Ascending aorta (tissue), 2 donors: ENCODE results near the gene LARGE1. TPM values are rescaled to one million over a fixed set of nuclear protein-coding genes. Genes with fewer than 3 reads are reported as not detected.
A peak's percentile ranks its signal among the peaks of the same experiment; 100 is the strongest.

Experiments used
- DNase-seq, 2 donors: peaks; one replicate each; pipeline ENCODE4 v3.0.0-alpha.2; 2019; ENCODE audit warnings: low spot score in 2 of 2
- H3K27ac ChIP-seq, 2 donors: fragments of 200-600 bp; sonication (generic); one replicate each; pipeline ENCODE4 v1.5.1; 2016 to 2017; ENCODE audit warnings: mild to moderate bottlenecking in 1 of 2
- H3K27me3 ChIP-seq: fragments of 200-600 bp; sonication (generic); one replicate; pipeline ENCODE4 v1.5.1; 2017
- H3K36me3 ChIP-seq, 2 donors: fragments of 200-600 bp; sonication (generic); one replicate each; pipeline ENCODE4 v1.5.1; 2016
- H3K4me1 ChIP-seq, 2 donors: fragments of 200-600 bp; sonication (generic); one replicate each; pipeline ENCODE4 v1.5.1; 2016 to 2017; ENCODE audit warnings: mild to moderate bottlenecking in 1 of 2
- H3K4me3 ChIP-seq, 2 donors: fragments of 200-600 bp; sonication (generic); one replicate each; pipeline ENCODE4 v1.5.1; 2016 to 2017; ENCODE audit warnings: mild to moderate bottlenecking in 1 of 2
- H3K9me3 ChIP-seq, 2 donors: fragments of 200-600 bp; sonication (generic); one replicate each; pipeline ENCODE4 v1.5.1; 2016
- intact Hi-C: fragments of 100-400 bp; cut with DNase I; formaldehyde crosslinking; loops from one replicate; pipeline ENCODE4 v1.15.1; 2023
- total RNA-seq: library from RNA; depleted of rRNA; stranded (reverse); fragments of >200 nt; gene quantifications from one replicate; pipeline ENCODE4 v1.1.0, GENCODE V29; 2016
- TF ChIP-seq, protein P1 (sequence below), 3 experiments: fragments of 200-600 bp in 2 of 3; fragments of 450-650 bp in 1 of 3; sonication (generic) in 2 of 3; IDR thresholded peaks; one replicate each; pipeline ENCODE4 v1.5.1; 2016 to 2019; ENCODE audit warnings: antibody characterized with exemption in 3 of 3, mild to moderate bottlenecking in 1 of 3, moderate library complexity in 1 of 3

The LARGE1 gene
- total RNA-seq, 1 donor from 2014 or later, result 40.6 TPM

DNA sequence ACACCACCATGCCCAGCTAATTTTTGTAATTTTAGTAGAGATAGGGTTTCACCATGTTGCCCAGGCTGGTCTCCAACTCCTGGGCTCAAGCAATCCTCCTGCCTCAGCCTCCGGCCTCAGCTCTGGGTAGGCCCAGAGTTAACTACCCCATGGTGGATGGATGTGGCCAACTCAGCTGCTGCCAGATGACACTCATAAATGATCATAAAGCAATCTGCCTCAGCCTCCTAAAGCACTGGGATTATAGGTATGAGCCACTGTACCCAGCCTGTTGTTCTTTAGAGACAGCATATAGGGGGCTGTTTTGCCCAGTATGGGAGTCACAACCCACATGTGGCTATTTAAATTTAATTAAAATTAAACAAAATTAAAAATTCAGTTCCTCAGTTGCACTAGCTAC, 54.3 kb downstream of the LARGE1 start:
- Histone ChIP-seq H3K27ac (peak overlapping the region in 1 of 2 donors; percentile 44), H3K4me3 (no peak overlapping the region), H3K27me3 (no peaks in the 10 kb centered on the region), H3K36me3 (no peaks in the 10 kb centered on the region), H3K9me3 (no peaks in the 10 kb centered on the region), H3K4me1 (peaks cover 3 to 38% of the 10 kb centered on the region in 2 donors)
- TF ChIP-seq, protein P1, sequence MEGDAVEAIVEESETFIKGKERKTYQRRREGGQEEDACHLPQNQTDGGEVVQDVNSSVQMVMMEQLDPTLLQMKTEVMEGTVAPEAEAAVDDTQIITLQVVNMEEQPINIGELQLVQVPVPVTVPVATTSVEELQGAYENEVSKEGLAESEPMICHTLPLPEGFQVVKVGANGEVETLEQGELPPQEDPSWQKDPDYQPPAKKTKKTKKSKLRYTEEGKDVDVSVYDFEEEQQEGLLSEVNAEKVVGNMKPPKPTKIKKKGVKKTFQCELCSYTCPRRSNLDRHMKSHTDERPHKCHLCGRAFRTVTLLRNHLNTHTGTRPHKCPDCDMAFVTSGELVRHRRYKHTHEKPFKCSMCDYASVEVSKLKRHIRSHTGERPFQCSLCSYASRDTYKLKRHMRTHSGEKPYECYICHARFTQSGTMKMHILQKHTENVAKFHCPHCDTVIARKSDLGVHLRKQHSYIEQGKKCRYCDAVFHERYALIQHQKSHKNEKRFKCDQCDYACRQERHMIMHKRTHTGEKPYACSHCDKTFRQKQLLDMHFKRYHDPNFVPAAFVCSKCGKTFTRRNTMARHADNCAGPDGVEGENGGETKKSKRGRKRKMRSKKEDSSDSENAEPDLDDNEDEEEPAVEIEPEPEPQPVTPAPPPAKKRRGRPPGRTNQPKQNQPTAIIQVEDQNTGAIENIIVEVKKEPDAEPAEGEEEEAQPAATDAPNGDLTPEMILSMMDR (IDR thresholded peaks at IDR 0.05), result no peak
- DNase-seq, result no peak
- intact Hi-C loops, result no loop called here

DNA sequence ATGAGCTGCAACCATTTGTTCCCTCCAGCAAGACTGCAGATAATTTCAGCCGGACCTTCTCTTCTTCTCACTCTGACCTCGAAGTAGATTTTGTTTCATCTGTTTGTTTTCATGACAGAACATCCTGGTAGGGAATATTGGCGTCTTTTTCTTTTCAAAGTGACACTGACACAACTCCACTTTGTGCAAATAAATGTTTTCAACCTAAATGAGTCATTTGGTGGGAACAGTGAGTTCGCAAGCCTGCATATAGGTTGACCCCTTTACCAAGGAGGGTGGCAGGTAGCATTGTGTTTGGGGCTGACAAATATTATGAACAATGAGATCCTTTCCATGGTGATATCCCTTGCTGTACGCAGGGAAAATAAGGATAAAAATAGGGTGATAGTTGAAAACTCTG, 55.0 kb downstream of the LARGE1 start:
- Histone ChIP-seq H3K36me3 (no peaks in the 10 kb centered on the region), H3K4me1 (peaks cover 3 to 38% of the 10 kb centered on the region in 2 donors), H3K27me3 (no peaks in the 10 kb centered on the region), H3K4me3 (no peak overlapping the region), H3K27ac (peak overlapping the region in 1 of 2 donors; percentile 43), H3K9me3 (no peaks in the 10 kb centered on the region)
- intact Hi-C loops, result no loop called here
- no peak for DNase-seq
- TF ChIP-seq, protein P1 (IDR thresholded peaks at IDR 0.05), result no peak

DNA sequence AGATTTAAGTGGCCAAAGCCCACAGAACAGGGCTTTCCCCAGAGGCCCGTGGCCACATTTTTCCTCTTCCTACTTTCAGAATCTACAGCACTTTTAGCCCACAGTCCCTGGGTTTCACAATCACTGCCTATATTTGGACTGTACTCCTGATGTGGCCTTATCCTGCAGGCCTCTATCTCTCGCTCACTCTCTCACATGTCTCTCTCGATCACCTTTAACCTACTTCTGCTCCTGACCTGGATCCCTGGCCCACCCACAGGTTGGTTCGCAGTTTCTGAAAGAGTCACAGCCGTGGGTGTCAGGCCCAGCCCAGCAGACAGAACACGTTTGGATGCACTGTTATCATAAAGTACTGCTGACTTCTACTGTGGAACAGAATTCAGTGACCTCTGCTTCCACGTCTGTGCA, 55.5 kb downstream of the LARGE1 start:
- Histone ChIP-seq H3K4me1 (peaks cover 0 to 33% of the 10 kb centered on the region in 2 donors), H3K27ac (peak overlapping the region in 1 of 2 donors; percentile 43), H3K27me3 (no peaks in the 10 kb centered on the region), H3K36me3 (no peaks in the 10 kb centered on the region), H3K9me3 (no peaks in the 10 kb centered on the region), H3K4me3 (no peak overlapping the region)
- TF ChIP-seq, protein P1 (IDR thresholded peaks at IDR 0.05), result no peak
- no peak for DNase-seq
- intact Hi-C loops, result no loop called here

DNA sequence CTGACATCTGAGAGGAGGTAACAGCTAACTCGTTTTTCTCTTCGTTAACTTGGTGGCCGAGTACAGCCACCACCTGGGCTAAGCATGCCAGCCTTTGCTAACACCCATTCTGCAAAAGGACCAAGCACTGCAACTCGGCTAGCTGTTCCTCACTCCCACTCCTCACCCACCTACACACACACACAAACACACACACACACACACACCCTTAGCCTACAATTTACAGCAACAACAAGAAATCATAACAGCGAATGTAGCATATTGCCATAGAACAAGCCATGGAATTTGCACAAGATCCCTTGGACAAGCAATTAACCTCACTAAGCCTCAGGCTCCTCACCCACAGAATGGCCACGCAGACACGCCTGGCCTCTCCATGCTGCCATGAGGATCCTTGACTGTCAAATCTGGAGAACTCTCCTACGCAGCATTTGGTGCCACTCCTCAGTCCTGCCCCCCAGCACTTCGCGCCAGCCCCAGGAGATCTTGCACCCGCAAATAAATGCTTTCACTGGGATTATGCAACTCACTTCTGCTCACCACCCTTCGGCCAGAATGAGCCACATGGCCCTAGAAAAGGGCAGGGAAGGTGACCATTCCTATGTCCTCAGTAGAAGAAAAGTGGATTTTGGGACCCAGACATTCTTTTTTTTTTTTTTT, 58.9 kb downstream of the LARGE1 start:
- Histone ChIP-seq H3K9me3 (no peaks in the 10 kb centered on the region), H3K36me3 (no peaks in the 10 kb centered on the region), H3K4me3 (no peak overlapping the region), H3K27ac (no peak overlapping the region), H3K27me3 (no peaks in the 10 kb centered on the region), H3K4me1 (peaks cover 0 to 12% of the 10 kb centered on the region in 2 donors)
- TF ChIP-seq, protein P1 (IDR thresholded peaks at IDR 0.05), result no peak
- intact Hi-C loops, result no loop called here
- no peak for DNase-seq

DNA sequence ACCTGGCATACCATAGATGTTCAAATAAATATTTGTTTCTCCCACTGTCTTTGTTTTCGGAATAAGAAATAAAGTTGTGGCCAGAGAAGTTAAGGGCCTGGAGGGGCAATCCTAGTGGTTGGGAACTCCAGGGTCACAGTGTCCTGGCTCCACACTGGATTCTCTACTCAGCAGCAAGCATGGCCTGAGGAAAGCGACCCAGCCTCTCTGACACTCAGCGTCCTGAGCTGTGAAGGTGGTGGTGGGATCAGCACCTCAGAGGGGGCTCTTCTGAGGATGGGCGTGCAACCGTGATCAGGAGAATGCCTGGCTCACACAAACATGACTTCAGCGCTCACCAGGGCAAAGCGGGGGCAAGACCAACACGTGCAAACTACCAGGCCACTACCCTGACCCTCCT, 59.9 kb downstream of the LARGE1 start:
- H3K36me3 ChIP-seq, result no peaks in the 10 kb centered on the region
- intact Hi-C loops, result no loop called here
- TF ChIP-seq, protein P1 (IDR thresholded peaks at IDR 0.05), result no peak
- no peak overlapping the region for H3K4me3 ChIP-seq
- peaks cover 0 to 7% of the 10 kb centered on the region in 2 donors for H3K4me1 ChIP-seq
- no peak for DNase-seq
- H3K27ac ChIP-seq, result no peak overlapping the region
- no peaks in the 10 kb centered on the region for H3K27me3 ChIP-seq
- H3K9me3 ChIP-seq, result no peaks in the 10 kb centered on the region
